ENCODE data around the gene SCN5A. TPM values are rescaled to one million over a fixed set of nuclear protein-coding genes. Genes with fewer than 3 reads are reported as not detected.

SCN5A gene
- total RNA-seq, 2 donors from 2014 or later, result 0.05 TPM; not detected in 1

DNA sequence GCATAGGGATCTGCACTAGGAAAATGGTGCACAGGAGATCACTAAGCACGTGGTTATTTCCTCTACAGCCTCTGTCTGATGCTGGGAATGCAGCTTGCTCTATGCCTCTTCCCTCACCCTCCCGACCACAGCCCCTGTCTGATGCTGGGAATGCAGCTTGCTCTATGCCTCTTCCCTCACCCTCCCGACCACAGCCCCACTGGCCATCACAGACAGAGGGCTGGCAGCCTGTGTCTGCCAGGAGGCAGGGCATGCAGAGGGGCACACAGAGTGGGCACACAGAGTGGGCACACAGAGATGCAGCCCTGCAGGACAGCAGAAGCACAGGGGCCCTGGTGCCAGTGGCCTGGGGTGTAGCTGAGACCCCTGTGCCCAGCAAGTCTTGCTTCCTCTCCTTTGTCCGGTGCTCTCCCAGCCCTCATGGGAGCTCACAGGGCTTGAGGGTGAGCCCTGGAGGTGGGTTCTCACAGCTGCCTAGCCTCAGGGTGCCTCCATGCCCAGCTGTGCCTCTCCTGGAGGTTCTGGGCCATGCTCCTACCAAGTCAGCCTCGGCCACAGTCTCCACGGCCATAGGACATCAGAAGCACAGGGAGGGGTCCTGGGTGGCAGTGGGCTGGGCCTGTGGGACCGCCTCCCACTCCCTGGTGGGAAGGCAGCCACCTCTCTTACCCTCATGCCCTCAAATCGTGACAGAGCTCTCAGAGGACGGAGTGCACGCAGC is 87.6 kb downstream of the SCN5A start:
- Mint-ChIP-seq H3K9me3 (no peaks in the 10 kb centered on the region), H3K4me3 (no peak overlapping the region), H3K36me3 (ENCODE audit: insufficient read depth in 2 of 2) (no peaks in the 10 kb centered on the region), H3K27ac (no peak overlapping the region), H3K27me3 (ENCODE audit: low read depth) (no peaks in the 10 kb centered on the region), H3K4me1 (ENCODE audit: low read depth) (no peaks in the 10 kb centered on the region)
- no peak for ATAC-seq (replicated peaks in 1 of 2)
- DNase-seq, result no peak

- ATAC-seq (replicated peaks in 1 of 2), result no peak
- no peak overlapping the region for H3K27ac Mint-ChIP-seq
- H3K4me3 Mint-ChIP-seq, result no peak overlapping the region
- H3K27me3 Mint-ChIP-seq (ENCODE audit: low read depth), result no peaks in the 10 kb centered on the region
- H3K9me3 Mint-ChIP-seq, result no peaks in the 10 kb centered on the region
- no peaks in the 10 kb centered on the region for H3K36me3 Mint-ChIP-seq (ENCODE audit: insufficient read depth in 2 of 2)
- no peaks in the 10 kb centered on the region for H3K4me1 Mint-ChIP-seq (ENCODE audit: low read depth)
- no peak for DNase-seq
These were observed 88.3 kb downstream of the SCN5A start for GRCh38 chr3:38560996-38561717.

DNA sequence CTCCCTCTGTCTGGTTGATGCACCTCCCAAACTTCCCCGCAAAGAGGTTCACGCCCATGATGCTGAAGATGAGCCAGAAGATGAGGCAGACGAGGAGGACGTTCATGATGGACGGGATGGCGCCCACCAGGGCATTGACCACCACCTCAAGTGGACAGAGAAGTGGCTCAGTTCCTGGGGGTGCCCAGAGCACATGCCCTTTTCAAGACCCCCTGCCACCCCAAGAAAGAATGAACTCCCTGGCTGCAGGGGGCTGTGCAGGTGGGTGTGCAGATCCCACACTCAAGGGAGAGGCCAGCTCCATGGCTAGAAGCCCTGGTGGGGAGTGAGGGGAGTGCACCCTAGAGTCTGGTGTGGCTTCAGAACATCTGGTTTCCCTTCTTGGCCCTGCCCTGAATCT is 89.2 kb downstream of the SCN5A start:
- H3K9me3 Mint-ChIP-seq, result no peaks in the 10 kb centered on the region
- H3K4me1 Mint-ChIP-seq (ENCODE audit: low read depth), result no peaks in the 10 kb centered on the region
- DNase-seq (no peak), ATAC-seq (replicated peaks in 1 of 2) (no peak)
- H3K4me3 Mint-ChIP-seq, result no peak overlapping the region
- H3K27ac Mint-ChIP-seq, result no peak overlapping the region
- H3K36me3 Mint-ChIP-seq (ENCODE audit: insufficient read depth in 2 of 2), result no peaks in the 10 kb centered on the region
- H3K27me3 Mint-ChIP-seq (ENCODE audit: low read depth), result no peaks in the 10 kb centered on the region

GRCh38 chr3:38558864-38559263 is 90.6 kb downstream of the SCN5A start:
- H3K27ac Mint-ChIP-seq, result no peak overlapping the region
- no peak overlapping the region for H3K4me3 Mint-ChIP-seq
- DNase-seq (no peak), ATAC-seq (replicated peaks in 1 of 2) (no peak)
- H3K36me3 Mint-ChIP-seq (ENCODE audit: insufficient read depth in 2 of 2), result peaks cover 0 to 2% of the 10 kb centered on the region in 2 donors
- no peaks in the 10 kb centered on the region for H3K27me3 Mint-ChIP-seq (ENCODE audit: low read depth)
- H3K9me3 Mint-ChIP-seq, result peaks cover 0 to 2% of the 10 kb centered on the region in 2 donors
- H3K4me1 Mint-ChIP-seq (ENCODE audit: low read depth), result no peaks in the 10 kb centered on the region

DNA sequence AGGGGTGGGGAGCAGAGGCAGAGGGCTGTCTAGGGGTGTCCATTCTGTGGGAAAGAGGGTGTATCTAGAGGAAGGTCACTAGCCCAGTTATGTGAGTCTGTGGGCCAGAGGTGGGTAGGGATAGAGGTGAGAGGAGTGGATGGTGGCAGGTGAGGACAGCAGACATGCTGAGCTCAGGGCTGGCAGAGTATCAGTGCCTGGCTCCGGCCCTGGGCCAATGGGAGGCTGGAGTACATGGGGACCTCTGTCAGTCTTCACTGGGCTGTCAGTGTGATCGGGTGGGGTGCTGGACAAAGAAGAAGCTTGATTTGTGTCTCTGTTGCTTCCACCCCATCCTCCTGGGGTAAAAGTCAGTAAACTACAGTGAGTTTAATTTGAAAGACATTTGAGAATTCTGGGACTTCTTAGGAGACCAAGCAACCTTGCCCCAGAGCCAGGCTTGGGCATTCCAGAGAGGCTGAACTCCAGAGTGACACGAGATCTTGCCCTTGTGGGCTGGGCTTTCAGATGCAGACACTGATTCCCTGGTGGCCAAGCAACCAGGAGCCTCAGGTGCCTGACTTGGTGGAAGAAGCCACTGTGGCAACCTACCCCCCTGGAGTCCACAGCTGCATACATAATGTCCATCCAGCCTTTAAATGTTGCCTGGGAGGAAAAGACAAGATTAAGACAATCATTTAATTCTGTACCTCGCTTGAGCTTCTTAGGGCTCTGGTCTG is 92.7 kb downstream of the SCN5A start:
- no peaks in the 10 kb centered on the region for H3K4me1 Mint-ChIP-seq (ENCODE audit: low read depth)
- peaks cover 0 to 2% of the 10 kb centered on the region in 2 donors for H3K36me3 Mint-ChIP-seq (ENCODE audit: insufficient read depth in 2 of 2)
- ATAC-seq (replicated peaks in 1 of 2) (no peak), DNase-seq (no peak)
- H3K9me3 Mint-ChIP-seq, result peaks cover 0 to 2% of the 10 kb centered on the region in 2 donors
- no peaks in the 10 kb centered on the region for H3K27me3 Mint-ChIP-seq (ENCODE audit: low read depth)
- no peak overlapping the region for H3K27ac Mint-ChIP-seq
- no peak overlapping the region for H3K4me3 Mint-ChIP-seq

GRCh38 chr3:38555926-38556325 is 93.6 kb downstream of the SCN5A start:
- DNase-seq (no peak), ATAC-seq (replicated peaks in 1 of 2) (no peak)
- Mint-ChIP-seq H3K36me3 (ENCODE audit: insufficient read depth in 2 of 2) (peaks cover 0 to 2% of the 10 kb centered on the region in 2 donors), H3K9me3 (peaks cover 0 to 2% of the 10 kb centered on the region in 2 donors), H3K4me3 (no peak overlapping the region), H3K27me3 (ENCODE audit: low read depth) (no peaks in the 10 kb centered on the region), H3K27ac (no peak overlapping the region), H3K4me1 (ENCODE audit: low read depth) (no peaks in the 10 kb centered on the region)

DNA sequence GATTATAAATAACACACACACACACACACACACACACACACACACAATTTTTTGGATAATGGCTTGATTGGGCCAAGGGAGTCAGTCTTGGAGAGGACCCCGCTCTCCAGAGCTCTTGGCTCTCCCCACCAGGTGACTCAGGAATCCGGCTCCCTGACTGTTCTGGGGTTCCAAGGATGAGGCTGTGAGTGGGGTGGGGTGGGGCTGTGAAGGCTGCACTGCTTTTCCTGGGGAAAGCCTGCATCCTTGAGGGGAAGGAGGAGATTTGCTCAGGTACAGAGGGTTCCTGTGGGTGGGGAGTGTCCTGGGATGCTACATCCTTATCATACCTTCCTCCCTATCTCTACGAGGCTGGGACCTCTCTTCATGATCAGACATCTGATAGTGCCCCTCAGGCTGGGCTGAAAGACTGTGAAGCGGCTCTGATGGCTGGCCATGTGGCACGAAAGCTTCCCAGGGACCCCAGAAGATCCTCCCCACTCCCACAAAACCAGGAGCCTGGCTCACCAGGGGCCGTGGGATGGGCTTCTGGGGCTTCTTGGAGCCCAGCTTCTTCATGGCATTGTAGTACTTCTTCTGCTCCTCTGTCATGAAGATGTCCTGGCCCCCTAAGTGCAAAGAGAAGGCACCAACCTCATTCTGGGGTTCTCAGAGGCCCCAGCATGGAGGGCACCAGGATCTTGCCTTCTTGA is 94.2 kb downstream of the SCN5A start:
- DNase-seq (no peak), ATAC-seq (replicated peaks in 1 of 2) (no peak)
- Mint-ChIP-seq H3K4me3 (no peak overlapping the region), H3K27ac (no peak overlapping the region), H3K4me1 (ENCODE audit: low read depth) (no peaks in the 10 kb centered on the region), H3K36me3 (ENCODE audit: insufficient read depth in 2 of 2) (peaks cover 0 to 2% of the 10 kb centered on the region in 2 donors), H3K9me3 (peaks cover 0 to 2% of the 10 kb centered on the region in 2 donors), H3K27me3 (ENCODE audit: low read depth) (no peaks in the 10 kb centered on the region)

DNA sequence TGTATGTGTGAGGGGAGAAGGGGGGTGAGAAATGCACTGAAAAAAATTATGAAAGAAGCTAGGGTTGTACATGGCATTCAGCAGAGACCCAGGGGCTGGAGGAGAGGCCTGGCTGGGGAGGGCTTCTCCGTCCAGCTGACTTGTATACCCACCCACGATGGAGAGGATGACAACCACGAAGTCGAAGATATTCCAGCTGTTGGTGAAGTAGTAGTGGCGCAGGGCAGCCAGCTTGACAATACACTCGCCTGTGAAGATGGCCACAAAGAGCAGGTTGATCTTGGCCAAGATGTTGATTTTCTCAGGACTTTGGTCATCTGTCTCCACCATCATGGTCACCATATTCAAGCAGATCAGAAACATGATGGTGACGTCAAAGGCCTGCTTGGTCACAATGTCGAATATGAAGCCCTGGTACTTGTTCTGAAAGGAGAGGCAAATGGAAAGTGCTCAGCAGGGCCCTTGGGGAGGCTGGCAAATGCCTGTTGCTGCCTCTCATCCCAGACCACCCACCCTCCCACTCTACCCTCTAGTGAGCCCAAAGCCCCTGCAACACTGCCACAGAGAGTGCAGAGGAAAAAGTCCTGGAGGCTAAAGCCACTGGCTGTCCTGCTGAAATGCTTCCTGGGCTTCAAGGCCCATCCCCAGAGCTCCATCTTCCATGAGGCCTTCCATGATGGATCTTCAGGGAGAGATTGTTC is 95.2 kb downstream of the SCN5A start:
- H3K9me3 Mint-ChIP-seq, result peaks cover 0 to 2% of the 10 kb centered on the region in 2 donors
- peaks cover 0 to 2% of the 10 kb centered on the region in 2 donors for H3K36me3 Mint-ChIP-seq (ENCODE audit: insufficient read depth in 2 of 2)
- H3K27me3 Mint-ChIP-seq (ENCODE audit: low read depth), result no peaks in the 10 kb centered on the region
- no peak overlapping the region for H3K27ac Mint-ChIP-seq
- no peaks in the 10 kb centered on the region for H3K4me1 Mint-ChIP-seq (ENCODE audit: low read depth)
- DNase-seq (no peak), ATAC-seq (replicated peaks in 1 of 2) (no peak)
- H3K4me3 Mint-ChIP-seq, result no peak overlapping the region

DNA sequence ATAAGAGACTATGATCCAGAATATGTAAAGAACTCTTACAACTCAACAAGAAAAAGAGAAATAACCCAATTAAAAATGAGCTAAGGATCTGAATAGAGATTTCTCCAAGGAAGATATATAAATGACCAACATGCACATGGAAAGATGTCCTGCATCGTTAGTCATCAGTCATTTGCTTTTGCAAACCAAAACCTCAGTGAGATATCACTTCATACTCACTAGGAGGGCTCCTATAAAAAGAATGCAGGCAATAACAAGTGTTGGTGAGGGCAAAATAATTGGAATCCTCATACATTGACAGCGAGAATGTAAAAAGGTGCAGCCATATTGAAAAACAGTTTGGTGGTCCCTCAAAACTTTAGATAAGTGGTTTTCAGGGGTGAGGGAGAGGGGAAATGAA is 96.4 kb downstream of the SCN5A start:
- ATAC-seq (replicated peaks in 1 of 2) (no peak), DNase-seq (no peak)
- peaks cover 0 to 2% of the 10 kb centered on the region in 2 donors for H3K9me3 Mint-ChIP-seq
- peaks cover 0 to 2% of the 10 kb centered on the region in 2 donors for H3K36me3 Mint-ChIP-seq (ENCODE audit: insufficient read depth in 2 of 2)
- no peaks in the 10 kb centered on the region for H3K27me3 Mint-ChIP-seq (ENCODE audit: low read depth)
- H3K4me1 Mint-ChIP-seq (ENCODE audit: low read depth), result no peaks in the 10 kb centered on the region
- no peak overlapping the region for H3K4me3 Mint-ChIP-seq
- H3K27ac Mint-ChIP-seq, result no peak overlapping the region

- Mint-ChIP-seq H3K27me3 (ENCODE audit: low read depth) (no peaks in the 10 kb centered on the region), H3K36me3 (ENCODE audit: insufficient read depth in 2 of 2) (peaks cover 0 to 2% of the 10 kb centered on the region in 2 donors), H3K9me3 (peaks cover 0 to 2% of the 10 kb centered on the region in 2 donors), H3K27ac (no peak overlapping the region), H3K4me3 (no peak overlapping the region), H3K4me1 (ENCODE audit: low read depth) (no peaks in the 10 kb centered on the region)
- DNase-seq (no peak), ATAC-seq (replicated peaks in 1 of 2) (no peak)
These were observed 97.1 kb downstream of the SCN5A start for GRCh38 chr3:38552364-38552763.

DNA sequence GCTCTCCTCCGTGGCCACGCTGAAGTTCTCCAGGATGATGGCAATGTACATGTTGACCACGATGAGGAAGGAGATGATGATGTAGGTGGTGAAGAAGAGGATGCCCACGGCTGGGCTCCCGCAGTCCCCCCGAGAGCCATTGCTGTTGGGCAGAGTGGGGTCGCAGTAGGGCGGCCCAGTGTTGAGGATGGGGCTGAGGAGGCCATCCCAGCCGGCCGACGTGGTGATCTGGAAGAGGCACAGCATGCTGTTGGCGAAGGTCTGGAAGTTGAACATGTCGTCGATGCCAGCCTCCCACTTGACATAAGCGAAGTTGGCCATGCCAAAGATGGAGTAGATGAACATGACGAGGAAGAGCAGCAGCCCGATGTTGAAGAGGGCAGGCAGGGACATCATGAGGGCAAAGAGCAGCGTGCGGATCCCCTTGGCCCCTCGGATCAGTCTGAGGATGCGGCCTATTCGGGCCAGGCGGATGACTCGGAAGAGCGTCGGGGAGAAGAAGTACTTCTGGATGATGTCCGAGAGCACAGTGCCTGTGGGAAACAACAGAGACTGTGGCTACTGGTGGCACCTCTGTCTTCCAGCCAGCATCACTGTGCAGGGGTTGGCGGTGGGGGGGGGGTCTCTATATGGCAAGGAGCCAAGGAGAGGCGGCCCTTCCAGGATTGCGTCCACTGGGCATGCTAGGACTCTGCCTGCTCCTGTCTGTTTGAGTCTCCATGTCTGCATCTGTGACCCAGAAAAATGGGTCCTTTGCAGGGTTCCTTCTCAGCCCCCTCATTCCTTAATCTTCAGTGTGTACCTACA is 98.3 kb downstream of the SCN5A start:
- DNase-seq (no peak), ATAC-seq (replicated peaks in 1 of 2) (no peak)

More for the DNA sequence above, 98.3 kb downstream of the SCN5A start:
- H3K27ac Mint-ChIP-seq, result no peak overlapping the region
- peaks cover 0 to 2% of the 10 kb centered on the region in 2 donors for H3K36me3 Mint-ChIP-seq (ENCODE audit: insufficient read depth in 2 of 2)
- peaks cover 0 to 2% of the 10 kb centered on the region in 2 donors for H3K9me3 Mint-ChIP-seq
- no peak overlapping the region for H3K4me3 Mint-ChIP-seq
- H3K4me1 Mint-ChIP-seq (ENCODE audit: low read depth), result no peaks in the 10 kb centered on the region
- no peaks in the 10 kb centered on the region for H3K27me3 Mint-ChIP-seq (ENCODE audit: low read depth)

Data from activated T-cell treated with anti-CD3 and anti-CD28 coated beads, Interleukin-2, amount 50 U/mL, for 72 hours (primary cell).